Psoas muscle (tissue), 8 donors: Measurements from ENCODE around the gene GALNT12. TPM values are rescaled to one million over a fixed set of nuclear protein-coding genes. Genes with fewer than 3 reads are reported as not detected.

Experiments
- ATAC-seq, 4 donors: fragments of 200-7000 bp; cut with Tn5 transposase; one replicate each; pipeline ENCODE4 v1.9.1; 2020; ENCODE audit warnings: moderate library complexity in 3 of 4, mild to moderate bottlenecking in 2 of 4
- DNase-seq, 2 donors: peaks; one replicate each; pipeline ENCODE4 v3.0.0-alpha.2; 2020
- H3K27ac ChIP-seq: fragments of 200-600 bp; one replicate; pipeline ENCODE4 v1.8.0; 2022
- H3K27me3 ChIP-seq, 3 donors: fragments of 200-600 bp in 1 of 3; one replicate each; pipeline versions ENCODE4 v1.6.1 to v1.8.0; 2013 to 2022; ENCODE audit warnings: low read length in 2 of 3, mild to moderate bottlenecking in 2 of 3, moderate library complexity in 1 of 3; ENCODE audit not compliant: insufficient read depth in 3 of 3
- H3K36me3 ChIP-seq, 2 donors: fragments of 200-600 bp in 1 of 2; one replicate each; pipeline versions ENCODE4 v1.6.1 to v1.8.0; 2013 to 2022; ENCODE audit warnings: low read depth in 1 of 2, mild to moderate bottlenecking in 1 of 2, moderate library complexity in 1 of 2; ENCODE audit not compliant: insufficient read depth in 1 of 2
- H3K4me1 ChIP-seq: fragments of 200-600 bp; one replicate; pipeline ENCODE4 v1.8.0; 2022
- H3K4me3 ChIP-seq: fragments of 200-600 bp; one replicate; pipeline ENCODE4 v1.8.0; 2022; ENCODE audit warnings: mild to moderate bottlenecking
- H3K9me3 ChIP-seq: fragments of 200-600 bp; one replicate; pipeline ENCODE4 v1.8.0; 2022
- WGBS, 3 donors: extraction: QIAGEN DNeasy Blood & Tissue Kit; methylation state at CpG; one replicate each; pipeline versions ENCODE4 v1.1.6 to v1.1.7; 2013; 5-methylcytosine and 5-hydroxymethylcytosine counted together
- intact Hi-C, 2 donors: fragments of 100-400 bp; cut with DNase I; formaldehyde crosslinking; loops; one replicate each; pipeline versions ENCODE4 v1.11.0 to v1.14.2; 2022
- polyA plus RNA-seq, 3 donors: library from polyadenylated mRNA; stranded (reverse); fragments of 200-250 nt; gene quantifications; one replicate each; pipeline ENCODE4 v1.2.3, GENCODE V29; 2013
- total RNA-seq, 4 donors: library from RNA; stranded (reverse); fragmentation: NEBNext Ultra II Directional in 2 of 4; extraction: Animal tissue kit (Norgen Biotek cat#: 25700) in 2 of 4; gene quantifications; one replicate each; pipeline versions ENCODE4 v1.2.1 to v1.2.4, GENCODE V29; 2021 to 2023
- TF ChIP-seq, protein P1 (sequence below): fragments of 200-600 bp; IDR thresholded peaks from one replicate; pipeline ENCODE4 v1.8.0; 2022; ENCODE audit warnings: antibody characterized with exemption
- donor health status: healthy with polysubstance abuse.
- donor health status: DM: no; HTN: no; CAD: no; lungs with moderate emphysema.
- donor health status: Bipolar disorder and iron deficiency.
- donor health status: healthy.
- donor health status: DM: yes; HTN: yes; CAD: no.
- donor health status: DM: no; HTN: no; CAD: no.
- donor health status: DM: no; HTN: no; CAD: no.
- donor health status: DM: yes; HTN: yes; CAD: no.

The GALNT12 gene
- total and polyA plus RNA-seq, 7 donors = 0.12 to 0.32 (median 0.28) TPM; not detected in 1

GRCh38 chr9:98836206-98836605 lies 28.7 kb downstream of the GALNT12 start:
- no peaks in the 10 kb centered on the region for H3K4me1 ChIP-seq
- no peak overlapping the region for H3K27ac ChIP-seq
- no peak overlapping the region for H3K4me3 ChIP-seq
- DNase-seq (no peak), ATAC-seq (no peak)
- H3K36me3 ChIP-seq = no peaks in the 10 kb centered on the region
- TF ChIP-seq, protein P1, sequence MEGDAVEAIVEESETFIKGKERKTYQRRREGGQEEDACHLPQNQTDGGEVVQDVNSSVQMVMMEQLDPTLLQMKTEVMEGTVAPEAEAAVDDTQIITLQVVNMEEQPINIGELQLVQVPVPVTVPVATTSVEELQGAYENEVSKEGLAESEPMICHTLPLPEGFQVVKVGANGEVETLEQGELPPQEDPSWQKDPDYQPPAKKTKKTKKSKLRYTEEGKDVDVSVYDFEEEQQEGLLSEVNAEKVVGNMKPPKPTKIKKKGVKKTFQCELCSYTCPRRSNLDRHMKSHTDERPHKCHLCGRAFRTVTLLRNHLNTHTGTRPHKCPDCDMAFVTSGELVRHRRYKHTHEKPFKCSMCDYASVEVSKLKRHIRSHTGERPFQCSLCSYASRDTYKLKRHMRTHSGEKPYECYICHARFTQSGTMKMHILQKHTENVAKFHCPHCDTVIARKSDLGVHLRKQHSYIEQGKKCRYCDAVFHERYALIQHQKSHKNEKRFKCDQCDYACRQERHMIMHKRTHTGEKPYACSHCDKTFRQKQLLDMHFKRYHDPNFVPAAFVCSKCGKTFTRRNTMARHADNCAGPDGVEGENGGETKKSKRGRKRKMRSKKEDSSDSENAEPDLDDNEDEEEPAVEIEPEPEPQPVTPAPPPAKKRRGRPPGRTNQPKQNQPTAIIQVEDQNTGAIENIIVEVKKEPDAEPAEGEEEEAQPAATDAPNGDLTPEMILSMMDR = no peak
- intact Hi-C loops = no loop called here
- H3K27me3 ChIP-seq = no peaks in the 10 kb centered on the region
- WGBS, 3 donors = 85 to 93% (median 86%) methylated on average over 4 of the region's 4 CpGs
- no peaks in the 10 kb centered on the region for H3K9me3 ChIP-seq

DNA sequence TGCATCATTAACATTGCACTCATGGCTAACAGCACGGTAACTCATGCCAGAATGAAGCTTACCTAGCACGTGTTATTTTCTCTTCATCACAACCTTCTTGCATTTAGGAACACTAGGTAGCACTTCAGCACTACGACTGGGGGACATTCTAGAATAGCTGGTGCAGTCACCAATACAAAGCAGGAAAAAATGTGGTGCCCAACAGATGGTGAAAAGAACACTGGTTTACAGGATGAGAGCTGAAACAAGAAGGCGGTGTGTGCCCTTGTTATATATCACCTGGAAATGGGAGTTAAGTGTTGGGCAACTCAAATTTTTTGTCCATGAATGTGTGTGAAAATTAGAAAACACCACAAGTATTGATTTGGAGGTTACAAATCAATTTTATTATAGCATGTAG lies 30.0 kb downstream of the GALNT12 start:
- DNase-seq (no peak), ATAC-seq (no peak)
- H3K4me3 ChIP-seq = no peak overlapping the region
- 81 to 90% (median 89%) methylated on average over 4 of the region's 4 CpGs for WGBS, 3 donors
- H3K4me1 ChIP-seq = no peaks in the 10 kb centered on the region
- H3K9me3 ChIP-seq = no peaks in the 10 kb centered on the region
- TF ChIP-seq, protein P1 = no peak
- no peaks in the 10 kb centered on the region for H3K36me3 ChIP-seq
- intact Hi-C loops = no loop called here
- no peaks in the 10 kb centered on the region for H3K27me3 ChIP-seq
- H3K27ac ChIP-seq = no peak overlapping the region

DNA sequence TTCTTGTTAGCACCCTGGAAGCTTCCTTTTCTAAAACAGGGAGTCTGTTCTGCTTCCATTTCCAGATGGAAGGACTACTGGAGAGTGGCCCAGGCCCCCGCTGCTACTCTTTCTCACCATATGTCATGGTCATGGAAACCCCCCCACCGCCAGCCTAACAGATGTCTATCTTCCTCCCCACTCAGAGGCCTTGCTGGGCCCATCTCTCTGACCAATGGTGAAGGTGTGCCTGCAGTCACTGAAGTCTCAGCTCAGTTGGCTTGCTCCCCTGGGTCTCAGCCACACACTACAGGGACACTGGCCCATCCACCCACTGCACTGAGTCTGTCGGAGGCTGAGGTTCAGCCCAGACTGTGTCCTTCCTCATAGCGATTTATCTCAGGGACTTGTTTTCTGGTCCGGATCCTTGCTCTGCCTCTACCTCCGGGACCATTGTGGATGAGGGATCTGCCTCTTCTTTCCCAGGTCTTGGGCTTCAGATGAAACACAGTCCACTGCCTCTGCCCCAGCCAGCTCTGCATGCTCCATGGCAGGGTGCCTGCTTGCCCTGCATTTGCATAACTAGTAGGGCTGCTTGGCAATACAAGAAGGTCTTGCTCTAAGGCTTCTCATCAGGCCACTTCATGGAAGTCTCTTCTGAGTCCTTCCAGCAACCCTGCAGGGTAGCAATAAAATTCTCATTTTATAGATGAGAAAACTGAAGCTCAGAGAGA lies 30.8 kb downstream of the GALNT12 start:
- H3K4me3 ChIP-seq = no peak overlapping the region
- H3K36me3 ChIP-seq = no peaks in the 10 kb centered on the region
- no peaks in the 10 kb centered on the region for H3K9me3 ChIP-seq
- TF ChIP-seq, protein P1 = no peak
- H3K4me1 ChIP-seq = no peaks in the 10 kb centered on the region
- H3K27ac ChIP-seq = no peak overlapping the region
- H3K27me3 ChIP-seq = no peaks in the 10 kb centered on the region
- no peak for DNase-seq
- no peak for ATAC-seq
- intact Hi-C loops = no loop called here
- 94 to 95% (median 95%) methylated on average over 6 of the region's 6 CpGs for WGBS, 3 donors

DNA sequence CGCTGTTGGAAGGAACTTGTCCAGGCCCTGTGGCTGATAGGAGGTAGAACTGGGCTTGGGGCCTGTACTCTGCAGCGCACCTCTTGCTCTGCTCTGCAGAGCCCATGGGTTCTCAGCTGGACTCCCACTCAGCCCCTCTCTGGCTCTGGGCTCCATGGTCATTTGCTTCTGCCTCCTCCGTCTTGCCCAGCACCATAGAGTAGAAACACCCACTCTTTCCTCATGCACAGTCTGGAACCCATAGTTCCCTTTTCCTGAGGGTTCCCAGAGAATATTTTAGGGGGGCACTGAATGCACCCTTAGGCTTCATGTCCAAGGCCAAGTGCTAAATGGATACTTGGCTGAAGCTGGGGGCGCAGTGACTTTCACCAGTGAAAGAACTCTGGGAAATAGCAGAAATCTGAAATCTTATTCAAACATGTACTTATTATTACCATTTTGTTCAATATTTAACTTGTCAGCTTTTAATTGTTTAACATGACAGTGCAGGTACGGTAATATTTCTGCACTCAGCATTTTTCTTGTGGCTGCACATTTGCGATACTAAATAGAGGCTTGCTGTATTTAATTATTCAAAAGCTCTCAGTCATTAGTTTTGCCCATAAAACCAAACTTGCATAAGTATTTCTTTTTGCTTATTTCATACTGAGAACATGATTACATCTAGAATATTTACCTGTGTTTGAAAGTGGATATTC lies 31.5 kb downstream of the GALNT12 start:
- DNase-seq (no peak), ATAC-seq (no peak)
- WGBS, 3 donors = 94 to 98% (median 96%) methylated on average over 6 of the region's 6 CpGs
- TF ChIP-seq, protein P1 = no peak
- Histone ChIP-seq H3K4me1 (no peaks in the 10 kb centered on the region), H3K4me3 (no peak overlapping the region), H3K9me3 (no peaks in the 10 kb centered on the region), H3K27me3 (no peaks in the 10 kb centered on the region), H3K36me3 (no peaks in the 10 kb centered on the region), H3K27ac (no peak overlapping the region)
- intact Hi-C loops = no loop called here
